Testis (tissue), 3 donors: ENCODE measurements around the gene ADAMTS6. TPM values are rescaled to one million over a fixed set of nuclear protein-coding genes. Genes with fewer than 3 reads are reported as not detected.

Experiments used
- DNase-seq: peaks from one replicate; pipeline ENCODE4 v3.0.0-alpha.2; 2019
- H3K27ac ChIP-seq, 2 donors: fragments of 200-600 bp; sonication (generic); one replicate each; pipeline ENCODE4 v1.5.1; 2019
- H3K27me3 ChIP-seq: fragments of 200-600 bp; sonication (generic); one replicate; pipeline ENCODE4 v1.5.1; 2019
- H3K36me3 ChIP-seq: fragments of 200-600 bp; sonication (generic); one replicate; pipeline ENCODE4 v1.5.1; 2017; ENCODE audit warnings: low read depth; ENCODE audit errors: missing control alignments
- H3K4me1 ChIP-seq: fragments of 200-600 bp; sonication (generic); one replicate; pipeline ENCODE4 v1.5.1; 2019
- H3K4me3 ChIP-seq, 2 donors: fragments of 200-600 bp; sonication (generic); one replicate each; pipeline ENCODE4 v1.5.1; 2017 to 2019
- H3K9me3 ChIP-seq: fragments of 200-600 bp; sonication (generic); one replicate; pipeline ENCODE4 v1.5.1; 2017
- POLR2A ChIP-seq: fragments of 450-650 bp; IDR thresholded peaks from one replicate; pipeline ENCODE4 v1.6.1; 2017; ENCODE audit warnings: antibody characterized with exemption, mild to moderate bottlenecking, moderate library complexity
- WGBS, 2 donors: methylation state at CpG; one replicate each; pipeline ENCODE4 v1.1.5; 2018; 5-methylcytosine and 5-hydroxymethylcytosine counted together
- intact Hi-C: fragments of 100-400 bp; cut with DNase I; formaldehyde crosslinking; loops from one replicate; pipeline ENCODE4 v1.15.1; 2023; ENCODE audit warnings: low total_unique reads
- polyA plus RNA-seq: library from polyadenylated mRNA; stranded (reverse); fragments of 350-450 nt; fragmentation: Illumina TruSeq; extraction: RNeasy Lipid Tissue Mini Kit (QIAGEN cat#74804); gene quantifications from one replicate; pipeline ENCODE4 v1.2.3, GENCODE V29; 2014; ENCODE audit warnings: low read depth, low replicate concordance; ENCODE audit not compliant: insufficient read depth
- total RNA-seq, 2 donors: library from RNA; depleted of rRNA; stranded (reverse); fragments of >200 nt; gene quantifications; one replicate each; pipeline ENCODE4 v1.2.3, GENCODE V29; 2016
- TF ChIP-seq, protein P1 (sequence below), 3 experiments: fragments of 450-650 bp in 2 of 3; fragments of 200-600 bp in 1 of 3; sonication (generic) in 1 of 3; IDR thresholded peaks; one replicate each; pipeline ENCODE4 v1.5.1; 2016 to 2019; ENCODE audit warnings: antibody characterized with exemption in 3 of 3, mild to moderate bottlenecking in 2 of 3, moderate library complexity in 1 of 3

The ADAMTS6 gene
- total and polyA plus RNA-seq, 3 donors from 2014 or later = 4.1 to 43.1 (median 25.5) TPM

DNA sequence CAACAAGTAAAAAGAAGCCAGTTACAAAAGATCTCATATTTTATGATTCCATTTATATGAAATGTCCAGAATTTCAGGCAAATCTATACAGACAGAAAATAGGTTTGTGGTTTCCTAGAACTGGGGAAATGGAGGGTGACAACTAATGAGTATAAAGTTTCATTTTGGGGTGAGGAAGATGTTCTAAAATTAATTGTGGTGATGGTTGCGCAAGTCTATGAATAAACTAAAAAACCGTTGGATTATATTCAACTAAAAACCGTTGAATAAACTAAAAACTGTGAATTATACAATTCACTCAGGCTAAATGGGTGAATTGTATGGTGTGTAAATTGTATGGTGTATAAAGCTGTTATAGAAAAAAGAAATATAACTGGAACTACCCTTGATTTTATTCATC is 47.6 kb downstream of the ADAMTS6 start:
- DNase-seq = no peak
- Histone ChIP-seq H3K4me3 (no peak overlapping the region), H3K36me3 (no peaks in the 10 kb centered on the region), H3K27me3 (no peaks in the 10 kb centered on the region), H3K9me3 (no peaks in the 10 kb centered on the region), H3K4me1 (no peaks in the 10 kb centered on the region), H3K27ac (no peak overlapping the region)
- TF ChIP-seq POLR2A = no peak
- TF ChIP-seq, protein P1, sequence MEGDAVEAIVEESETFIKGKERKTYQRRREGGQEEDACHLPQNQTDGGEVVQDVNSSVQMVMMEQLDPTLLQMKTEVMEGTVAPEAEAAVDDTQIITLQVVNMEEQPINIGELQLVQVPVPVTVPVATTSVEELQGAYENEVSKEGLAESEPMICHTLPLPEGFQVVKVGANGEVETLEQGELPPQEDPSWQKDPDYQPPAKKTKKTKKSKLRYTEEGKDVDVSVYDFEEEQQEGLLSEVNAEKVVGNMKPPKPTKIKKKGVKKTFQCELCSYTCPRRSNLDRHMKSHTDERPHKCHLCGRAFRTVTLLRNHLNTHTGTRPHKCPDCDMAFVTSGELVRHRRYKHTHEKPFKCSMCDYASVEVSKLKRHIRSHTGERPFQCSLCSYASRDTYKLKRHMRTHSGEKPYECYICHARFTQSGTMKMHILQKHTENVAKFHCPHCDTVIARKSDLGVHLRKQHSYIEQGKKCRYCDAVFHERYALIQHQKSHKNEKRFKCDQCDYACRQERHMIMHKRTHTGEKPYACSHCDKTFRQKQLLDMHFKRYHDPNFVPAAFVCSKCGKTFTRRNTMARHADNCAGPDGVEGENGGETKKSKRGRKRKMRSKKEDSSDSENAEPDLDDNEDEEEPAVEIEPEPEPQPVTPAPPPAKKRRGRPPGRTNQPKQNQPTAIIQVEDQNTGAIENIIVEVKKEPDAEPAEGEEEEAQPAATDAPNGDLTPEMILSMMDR (IDR thresholded peaks at IDR 0.05) = no peak
- intact Hi-C loops = no loop called here
- WGBS, 2 donors = 82 to 99% methylated on average over 3 of the region's 3 CpGs

DNA sequence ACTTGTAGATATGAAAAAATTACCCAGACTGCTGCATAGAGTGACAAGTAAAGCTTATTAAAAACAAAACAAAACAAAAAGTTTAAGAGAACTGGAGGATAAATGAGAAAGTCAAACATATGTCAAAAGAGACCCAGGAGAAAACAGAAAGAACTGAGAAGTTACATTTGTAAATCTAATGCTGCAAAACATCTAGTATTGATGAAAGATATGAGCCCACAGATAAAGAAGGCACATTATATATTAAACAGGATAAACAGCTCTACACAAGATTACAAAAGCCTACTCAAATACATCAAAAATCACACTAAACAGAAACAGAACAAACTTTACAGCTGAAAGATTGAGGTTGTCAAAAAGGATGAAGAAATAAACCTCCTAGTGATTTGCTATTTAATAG is 55.1 kb downstream of the ADAMTS6 start:
- H3K9me3 ChIP-seq = no peaks in the 10 kb centered on the region
- TF ChIP-seq, protein P1 (IDR thresholded peaks at IDR 0.05) = no peak
- TF ChIP-seq POLR2A = no peak
- H3K4me1 ChIP-seq = no peaks in the 10 kb centered on the region
- no peak overlapping the region for H3K27ac ChIP-seq
- no peaks in the 10 kb centered on the region for H3K27me3 ChIP-seq
- intact Hi-C loops = no loop called here
- no peak overlapping the region for H3K4me3 ChIP-seq
- H3K36me3 ChIP-seq = no peaks in the 10 kb centered on the region
- DNase-seq = no peak

DNA sequence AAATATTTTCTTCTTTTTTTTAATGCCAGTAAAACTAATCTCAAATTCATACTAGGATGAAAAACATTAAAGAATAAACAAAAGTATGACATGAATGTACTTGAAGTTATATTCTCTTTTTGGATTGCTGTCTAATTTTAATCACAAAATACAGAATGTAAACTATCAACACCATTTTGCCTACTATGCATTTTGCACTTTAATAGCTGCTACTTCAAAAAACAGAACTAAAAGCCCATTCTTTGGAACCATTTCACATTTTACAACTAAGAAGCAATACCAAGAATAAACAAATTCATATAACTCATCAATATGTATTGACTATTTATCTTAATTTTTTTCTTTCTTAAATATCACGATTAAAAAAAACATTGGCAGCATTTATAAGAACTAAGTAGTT is 58.1 kb downstream of the ADAMTS6 start:
- Histone ChIP-seq H3K4me1 (no peaks in the 10 kb centered on the region), H3K4me3 (no peak overlapping the region), H3K36me3 (no peaks in the 10 kb centered on the region), H3K9me3 (no peaks in the 10 kb centered on the region), H3K27ac (no peak overlapping the region), H3K27me3 (no peaks in the 10 kb centered on the region)
- TF ChIP-seq, protein P1 (IDR thresholded peaks at IDR 0.05) = no peak
- no peak for TF ChIP-seq POLR2A
- WGBS, 2 donors = 89 to 95% methylated on average over 1 of the region's 1 CpG
- intact Hi-C loops = no loop called here
- DNase-seq = no peak

DNA sequence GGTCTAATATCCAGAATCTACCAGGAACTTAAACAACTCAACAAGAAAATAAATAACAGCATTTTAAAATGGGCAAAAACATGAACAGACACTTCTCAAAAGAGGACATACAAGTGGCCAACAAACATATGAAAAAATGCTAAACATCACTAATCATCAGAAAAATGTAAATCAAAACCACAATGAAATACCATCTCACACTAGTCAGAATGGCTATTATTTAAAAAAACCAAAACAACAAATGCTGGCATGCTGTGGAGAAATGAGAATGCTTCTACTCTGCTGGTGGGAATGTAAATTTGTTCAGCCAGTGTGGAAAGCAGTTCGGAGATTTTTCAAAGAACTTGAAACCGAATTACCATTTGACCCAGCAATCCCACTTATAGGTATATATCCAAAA is 63.1 kb downstream of the ADAMTS6 start:
- DNase-seq = no peak
- Histone ChIP-seq H3K27ac (no peak overlapping the region), H3K4me1 (no peaks in the 10 kb centered on the region), H3K4me3 (no peak overlapping the region), H3K36me3 (no peaks in the 10 kb centered on the region), H3K9me3 (no peaks in the 10 kb centered on the region), H3K27me3 (no peaks in the 10 kb centered on the region)
- TF ChIP-seq, protein P1 (IDR thresholded peaks at IDR 0.05) = no peak
- no peak for TF ChIP-seq POLR2A
- WGBS, 2 donors = 97 to 98% methylated on average over 2 of the region's 2 CpGs
- intact Hi-C loops = no loop called here

DNA sequence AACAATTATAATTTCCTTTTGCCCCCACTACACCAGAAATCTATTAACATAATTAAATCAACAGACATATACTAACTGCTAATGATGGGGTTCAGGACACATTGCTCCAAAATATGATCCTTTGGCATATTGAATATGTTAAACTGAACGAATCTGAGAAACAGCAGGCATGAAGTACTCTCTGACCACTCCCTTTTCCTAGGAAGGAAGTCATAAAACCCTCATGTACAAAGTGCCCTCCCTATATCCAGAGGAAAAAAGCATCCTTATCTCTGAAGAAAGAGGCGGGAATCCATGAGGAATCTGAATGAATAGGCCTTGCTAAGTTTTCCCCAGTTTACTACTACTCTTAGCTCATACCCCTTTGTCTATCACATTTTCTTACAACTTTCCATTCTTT is 67.9 kb downstream of the ADAMTS6 start:
- no peak overlapping the region for H3K27ac ChIP-seq
- H3K36me3 ChIP-seq = no peaks in the 10 kb centered on the region
- 65 to 70% methylated on average over 2 of the region's 2 CpGs for WGBS, 2 donors
- no peaks in the 10 kb centered on the region for H3K4me1 ChIP-seq
- H3K4me3 ChIP-seq = no peak overlapping the region
- DNase-seq = no peak
- intact Hi-C loops = no loop called here
- H3K9me3 ChIP-seq = no peaks in the 10 kb centered on the region
- H3K27me3 ChIP-seq = no peaks in the 10 kb centered on the region
- TF ChIP-seq, protein P1 (IDR thresholded peaks at IDR 0.05) = no peak
- no peak for TF ChIP-seq POLR2A
